KMS-11 (cell line): ENCODE measurements around the gene TUBA4A.

Experiments
- H2AFZ ChIP-seq: fragments of 200-600 bp; sonication (generic); 2 replicates; pipeline ENCODE4 v1.6.1; 2016; ENCODE audit warnings: antibody characterized with exemption, mixed run types, low read depth
- H3K27ac ChIP-seq: fragments of 200-600 bp; sonication (generic); 2 replicates; pipeline ENCODE4 v1.6.1; 2016; ENCODE audit warnings: mild to moderate bottlenecking, mixed run types
- H3K27me3 ChIP-seq: fragments of 200-600 bp; sonication (generic); 2 replicates; pipeline ENCODE4 v1.6.1; 2017; ENCODE audit warnings: mild to moderate bottlenecking, low read depth, mixed run types, moderate library complexity; ENCODE audit not compliant: insufficient read depth
- H3K36me3 ChIP-seq: fragments of 200-600 bp; sonication (generic); 2 replicates; pipeline ENCODE4 v1.6.1; 2017; ENCODE audit warnings: mild to moderate bottlenecking, mixed run types; ENCODE audit not compliant: insufficient read depth
- H3K4me1 ChIP-seq: fragments of 200-600 bp; sonication (generic); 2 replicates; pipeline ENCODE4 v1.6.1; 2016; ENCODE audit warnings: mild to moderate bottlenecking, low read depth, mixed run types; ENCODE audit not compliant: poor library complexity, severe bottlenecking
- H3K4me2 ChIP-seq: fragments of 200-600 bp; sonication (generic); 2 replicates; pipeline ENCODE4 v1.7.0; 2016; ENCODE audit warnings: mild to moderate bottlenecking, mixed run types
- H3K4me3 ChIP-seq: fragments of 200-600 bp; sonication (generic); IDR thresholded peaks from 2 replicates; pipeline ENCODE4 v1.6.1; 2017; ENCODE audit warnings: low read depth, low read length, mixed read lengths; ENCODE audit not compliant: insufficient read depth
- H3K79me2 ChIP-seq: fragments of 200-600 bp; sonication (generic); 2 replicates; pipeline ENCODE4 v1.6.1; 2016; ENCODE audit warnings: low read depth, mixed run types; ENCODE audit not compliant: insufficient read depth
- H3K9ac ChIP-seq: fragments of 200-600 bp; sonication (generic); 2 replicates; pipeline ENCODE4 v1.6.1; 2016; ENCODE audit warnings: mild to moderate bottlenecking, mixed run types
- H4K20me1 ChIP-seq: fragments of 200-600 bp; sonication (generic); 2 replicates; pipeline ENCODE4 v1.6.1; 2016; ENCODE audit warnings: mild to moderate bottlenecking, mixed run types; ENCODE audit not compliant: insufficient read depth
- CTCF ChIP-seq: fragments of 200-600 bp; sonication (generic); conservative IDR thresholded peaks from 2 replicates; pipeline ENCODE4 v1.6.1; 2017; ENCODE audit warnings: low read depth, mild to moderate bottlenecking, antibody characterized with exemption, low read length, moderate library complexity, mixed read lengths

Gene TUBA4A

GRCh38 chr2:219253753-219254589 is at the start of gene TUBA4A:
TSS of gene TUBA4A (minus strand) at chr2:219253918. CDS start at chr2:219253858, 60 bp downstream.
- Histone ChIP-seq H4K20me1 (no peaks in the 10 kb centered on the region), H3K9ac (peak within 1 kb of the TSS; percentile 77), H3K4me3 (peak within 1 kb of the TSS; percentile 80), H3K4me2 (peak within 1 kb of the TSS; percentile 85), H3K36me3 (no peaks in the 10 kb centered on the region), H3K27me3 (peaks cover 22% of the 10 kb centered on the region; the same call in 1 of the 2 replicates), H3K79me2 (peaks cover 6% of the 10 kb centered on the region; the same call in 1 of the 2 replicates), H3K27ac (peak within 1 kb of the TSS; percentile 56), H3K4me1 (peaks cover 22% of the 10 kb centered on the region), H2AFZ (peak within 1 kb of the TSS; percentile 91)
- no peak for TF ChIP-seq CTCF

DNA sequence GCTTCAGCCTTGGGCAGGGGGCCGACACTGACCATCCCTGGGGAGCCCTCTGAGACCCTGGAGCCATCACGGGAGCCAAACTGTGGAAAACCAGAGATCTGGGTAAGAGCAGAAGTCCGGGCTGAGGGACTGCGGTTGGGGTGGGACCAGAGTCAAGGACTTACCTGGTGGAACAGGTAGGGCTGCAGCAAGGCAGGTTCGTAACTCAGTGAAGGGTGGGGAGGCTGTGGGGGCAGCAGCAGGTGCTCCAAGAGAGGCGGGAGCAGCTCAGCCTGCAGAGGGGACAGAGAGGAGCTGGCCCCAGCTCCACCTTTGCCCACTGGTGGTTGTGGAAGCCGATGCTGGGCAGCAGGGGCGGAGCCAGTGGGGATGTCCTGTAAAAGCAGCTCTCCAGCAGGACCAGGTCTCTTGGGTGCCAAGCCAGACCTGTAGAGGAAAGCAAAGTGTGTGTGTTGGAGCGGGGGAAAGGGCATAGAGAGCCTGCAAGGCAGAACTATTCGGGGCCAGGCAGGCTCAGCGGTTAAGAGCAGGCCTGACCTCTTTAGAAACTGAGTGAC is 48.8 kb upstream of the TUBA4A start:
- Histone ChIP-seq H3K27ac (no peak overlapping the region), H3K9ac (no peak overlapping the region)

DNA sequence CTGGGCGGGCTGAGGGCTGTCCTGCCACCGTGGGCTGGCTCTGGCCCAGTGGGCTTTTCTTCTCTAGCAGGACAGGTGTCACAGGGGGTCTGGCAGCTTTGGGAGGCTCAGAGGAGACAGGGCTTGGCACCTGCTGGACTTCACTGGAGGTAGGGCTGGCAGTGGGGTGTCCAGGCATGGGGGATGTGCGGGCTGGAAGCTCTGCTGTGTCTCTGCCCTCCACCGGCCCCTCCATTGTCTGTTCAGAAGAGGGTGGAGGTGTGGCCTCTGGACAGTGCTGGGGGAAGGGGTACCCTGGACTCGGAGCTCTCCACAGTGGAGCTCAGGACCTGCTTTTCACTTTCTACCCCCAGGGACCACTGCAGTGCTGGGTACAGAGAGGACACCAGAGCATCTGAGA is 46.3 kb upstream of the TUBA4A start:
- Histone ChIP-seq H3K36me3 (no peaks in the 10 kb centered on the region), H3K4me3 (no peak overlapping the region), H3K9ac (no peak overlapping the region)

More for the DNA sequence above, 48.8 kb upstream of the TUBA4A start:
- H3K4me3 ChIP-seq: no peak overlapping the region
- peaks cover 3% of the 10 kb centered on the region for H3K4me1 ChIP-seq
- peaks cover 66% of the 10 kb centered on the region for H3K27me3 ChIP-seq
- H3K4me2 ChIP-seq: no peak overlapping the region
- H3K79me2 ChIP-seq: no peaks in the 10 kb centered on the region
- H3K36me3 ChIP-seq: no peaks in the 10 kb centered on the region
- no peak for TF ChIP-seq CTCF
- no peak overlapping the region for H2AFZ ChIP-seq
- H4K20me1 ChIP-seq: no peaks in the 10 kb centered on the region

GRCh38 chr2:219299372-219299760 is 45.6 kb upstream of the TUBA4A start:
- H2AFZ ChIP-seq: no peak overlapping the region
- H3K27ac ChIP-seq: no peak overlapping the region
- H3K79me2 ChIP-seq: no peaks in the 10 kb centered on the region
- H4K20me1 ChIP-seq: no peaks in the 10 kb centered on the region
- no peaks in the 10 kb centered on the region for H3K36me3 ChIP-seq
- no peak overlapping the region for H3K4me2 ChIP-seq
- TF ChIP-seq CTCF: no peak
- H3K4me1 ChIP-seq: peaks cover 11% of the 10 kb centered on the region
- H3K9ac ChIP-seq: no peak overlapping the region
- H3K4me3 ChIP-seq: no peak overlapping the region
- H3K27me3 ChIP-seq: peaks cover 59% of the 10 kb centered on the region

More for the DNA sequence above, 46.3 kb upstream of the TUBA4A start:
- Histone ChIP-seq H4K20me1 (no peaks in the 10 kb centered on the region), H3K27me3 (peaks cover 63% of the 10 kb centered on the region), H3K4me1 (peaks cover 9% of the 10 kb centered on the region), H3K27ac (no peak overlapping the region), H2AFZ (no peak overlapping the region), H3K79me2 (no peaks in the 10 kb centered on the region), H3K4me2 (no peak overlapping the region)
- no peak for TF ChIP-seq CTCF
